ENCODE measurements around the gene SLCO1C1. TPM values are rescaled to one million over a fixed set of nuclear protein-coding genes. Genes with fewer than 3 reads are reported as not detected.

SLCO1C1 gene
- 0.32 TPM in 1 of 5 replicates, not detected in the others for total RNA-seq (2022; extraction: Qiagen RNA extraction; ENCODE audit: low read depth)

DNA sequence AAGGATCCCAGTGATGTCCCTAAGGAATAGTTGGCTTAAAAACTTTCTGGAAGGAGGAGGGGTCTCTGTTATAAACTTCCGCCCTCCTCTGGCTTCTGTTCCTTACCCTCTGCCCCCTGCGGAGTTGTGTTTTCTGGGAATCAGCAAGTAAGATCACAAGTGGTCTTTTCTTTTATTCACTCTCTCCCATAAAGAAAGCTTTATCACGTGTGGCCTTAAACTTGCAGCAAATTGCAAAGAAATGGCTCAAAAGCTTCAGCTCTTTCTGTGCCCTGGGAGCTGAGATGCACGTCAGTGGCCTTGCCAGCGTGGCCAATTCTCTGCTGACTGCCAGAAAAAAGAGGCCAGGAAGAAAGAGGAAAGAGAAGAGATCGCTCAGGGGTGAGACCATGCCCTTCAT lies at the start of gene SLCO1C1:
Gene SLCO1C1, plus strand, starts transcription at position 101 of the 400 bp plus-strand sequence. CDS start 4,245 bp downstream, outside the sequence.

Other genes with a start within 250 kb of the SLCO1C1 start
- gene SLCO1B3, start 115.4 kb downstream of the SLCO1C1 start, total RNA-seq (2022; extraction: Qiagen RNA extraction; ENCODE audit: low read depth): 5.9 to 16.2 TPM (median 14.6 TPM) in 5 replicates

Measured in A549 treated with ZK216348 at 1 μM for 4 hours (cell line).